GM21576 (cell line): Measurements from ENCODE around the gene CCDC34.
"Not testable (repeated sequence)": the region's sequence is repeated elsewhere in the genome, so short reads cannot be mapped to it uniquely, and the experiment has no call there.

Experiments used
- ATAC-seq: cut with Tn5 transposase; IDR thresholded peaks from one replicate; pipeline ENCODE4 v1.9.1; 2021; ENCODE audit warnings: mild to moderate bottlenecking, moderate library complexity; ENCODE audit not compliant: unreplicated experiment

The CCDC34 gene

DNA sequence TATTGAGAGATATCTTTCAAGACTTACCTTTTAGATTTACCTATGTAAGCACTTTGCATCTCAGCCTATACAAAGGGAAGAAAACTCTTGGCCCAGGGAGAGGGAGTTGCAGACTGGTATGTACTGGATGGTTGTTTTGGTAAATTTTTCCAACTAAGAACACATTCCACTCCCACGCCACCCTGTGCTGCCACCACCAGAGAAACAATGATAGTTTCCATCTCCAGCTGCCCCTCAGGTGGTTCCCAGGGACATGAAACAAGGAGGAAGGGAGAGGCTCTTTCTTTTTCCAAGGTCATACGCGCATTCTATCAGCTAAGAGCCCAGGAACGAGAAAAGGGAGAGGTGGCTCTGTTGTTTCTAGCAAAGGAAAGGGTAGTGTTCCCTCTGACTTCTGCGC, 34.4 kb downstream of the CCDC34 start:
- ATAC-seq: no peak

GRCh38 chr11:27327064-27327463, 36.0 kb downstream of the CCDC34 start:
- not testable (repeated sequence) for ATAC-seq

DNA sequence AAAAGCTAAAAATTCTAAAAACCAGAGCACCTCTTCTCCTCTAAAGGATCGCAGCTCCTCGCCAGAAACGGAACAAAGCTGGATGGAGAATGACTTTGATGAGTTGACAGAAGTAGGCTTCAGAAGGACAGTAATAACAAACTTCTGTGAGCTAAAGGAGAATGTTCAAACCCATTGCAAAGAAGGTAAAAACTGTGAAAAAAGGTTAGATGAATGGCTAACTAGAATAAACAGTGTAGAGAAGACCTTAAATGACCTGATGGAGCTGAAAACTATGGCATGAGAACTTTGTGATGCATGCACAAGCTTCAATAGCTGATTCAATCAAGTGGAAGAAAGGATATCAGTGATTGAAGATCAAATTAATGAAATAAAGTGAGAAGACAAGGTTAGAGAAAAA, 40.8 kb downstream of the CCDC34 start:
- ATAC-seq: not testable (repeated sequence)

DNA sequence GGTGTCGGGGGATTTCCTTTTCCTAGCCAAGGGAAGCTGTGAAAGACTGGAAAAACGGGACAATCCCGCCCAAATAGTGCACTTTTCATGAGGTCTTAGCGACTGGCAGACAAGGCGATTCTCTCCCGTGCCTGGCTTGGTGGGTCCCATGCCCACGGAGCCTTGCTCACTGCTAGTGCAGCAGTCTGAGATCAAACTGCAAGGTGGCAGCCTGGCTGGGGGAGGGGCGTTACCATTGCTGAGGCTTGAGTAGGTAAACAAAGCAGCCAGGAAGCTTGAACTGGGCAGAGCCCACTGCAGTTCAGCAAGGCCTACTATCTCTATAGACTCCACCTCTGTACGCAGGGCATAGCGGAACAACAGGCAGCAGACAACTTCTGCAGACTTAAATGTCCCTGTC, 41.7 kb downstream of the CCDC34 start:
- ATAC-seq: not testable (repeated sequence)

- peak; percentile 98 for ATAC-seq
Measured at GRCh38 chr11:27319072-27319471, 43.9 kb downstream of the CCDC34 start.

- no peak for ATAC-seq
Measured at GRCh38 chr11:27317751-27318150, 45.3 kb downstream of the CCDC34 start.

GRCh38 chr11:27315836-27316235, 47.2 kb downstream of the CCDC34 start:
- no peak for ATAC-seq

DNA sequence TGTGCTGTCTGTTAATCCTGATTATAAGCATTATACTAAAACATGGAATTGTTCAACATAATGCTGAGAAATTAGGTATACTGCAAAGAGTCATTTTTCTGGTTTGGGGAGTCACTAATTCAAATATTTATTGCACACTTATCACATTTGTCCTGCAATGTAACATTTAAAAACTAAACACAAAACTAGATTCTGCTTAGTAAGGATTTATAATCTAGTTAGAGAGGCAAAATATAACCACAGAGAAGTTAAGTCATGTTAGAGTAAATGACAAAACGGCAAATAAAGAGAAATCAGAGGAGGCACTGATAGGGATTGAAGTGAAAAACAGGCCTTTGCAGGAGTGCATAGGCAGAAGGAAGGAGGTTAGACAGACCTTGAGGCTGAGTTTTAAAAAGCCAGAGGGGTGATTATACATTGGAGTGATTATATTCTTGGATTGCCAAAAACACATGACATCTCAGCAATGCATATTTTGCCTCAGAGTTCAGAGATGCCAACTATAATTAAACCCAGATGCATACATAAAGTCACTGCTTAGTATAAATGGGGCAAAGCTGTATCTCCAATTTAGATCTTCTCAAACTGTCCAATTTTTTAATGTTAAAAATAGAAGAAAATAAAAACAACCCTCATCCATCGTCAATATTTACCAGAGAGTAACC, 49.7 kb downstream of the CCDC34 start:
- no peak for ATAC-seq

GRCh38 chr11:27312110-27312509, 50.9 kb downstream of the CCDC34 start:
- ATAC-seq: no peak

DNA sequence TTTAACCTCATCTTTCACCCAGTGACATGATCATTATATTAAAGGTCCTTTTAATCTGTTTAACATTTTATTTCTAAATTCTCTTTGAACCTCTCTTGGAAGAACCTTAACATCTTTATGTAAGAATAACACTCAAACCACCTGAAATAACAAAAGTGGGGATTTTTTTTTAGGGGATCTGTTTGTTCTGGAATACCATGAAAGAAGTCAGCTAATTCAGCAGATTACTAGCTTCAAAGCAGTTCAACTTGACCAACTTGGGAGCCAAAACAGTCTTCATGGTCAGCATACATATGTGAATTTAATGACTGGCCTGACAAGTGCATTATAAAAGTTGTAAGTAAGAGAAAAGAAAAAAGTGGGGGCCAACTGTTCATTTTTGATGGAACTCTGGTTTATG, 52.3 kb downstream of the CCDC34 start:
- ATAC-seq: no peak

GRCh38 chr11:27310182-27310581, 52.8 kb downstream of the CCDC34 start:
- ATAC-seq: no peak

DNA sequence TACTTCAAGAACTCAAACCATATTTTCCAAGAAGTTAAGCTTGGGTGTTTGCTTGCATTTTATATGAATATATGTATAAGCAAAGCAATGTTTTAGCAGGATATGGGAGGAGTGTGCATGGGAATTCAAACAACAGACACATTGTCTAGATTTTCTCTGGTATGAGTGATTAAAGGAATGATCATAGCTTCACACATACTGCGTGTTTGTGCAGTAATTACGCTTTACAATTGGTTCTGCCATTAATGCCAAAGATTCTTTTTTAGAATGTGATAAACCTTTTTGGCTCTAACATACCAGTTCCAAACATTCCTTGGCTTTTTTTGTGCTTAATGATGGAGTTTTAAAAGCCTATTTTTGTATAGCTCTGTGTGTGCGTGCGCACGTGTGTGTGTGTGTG, 54.0 kb downstream of the CCDC34 start:
- ATAC-seq: no peak

GRCh38 chr11:27307232-27307631, 55.8 kb downstream of the CCDC34 start:
- no peak for ATAC-seq

DNA sequence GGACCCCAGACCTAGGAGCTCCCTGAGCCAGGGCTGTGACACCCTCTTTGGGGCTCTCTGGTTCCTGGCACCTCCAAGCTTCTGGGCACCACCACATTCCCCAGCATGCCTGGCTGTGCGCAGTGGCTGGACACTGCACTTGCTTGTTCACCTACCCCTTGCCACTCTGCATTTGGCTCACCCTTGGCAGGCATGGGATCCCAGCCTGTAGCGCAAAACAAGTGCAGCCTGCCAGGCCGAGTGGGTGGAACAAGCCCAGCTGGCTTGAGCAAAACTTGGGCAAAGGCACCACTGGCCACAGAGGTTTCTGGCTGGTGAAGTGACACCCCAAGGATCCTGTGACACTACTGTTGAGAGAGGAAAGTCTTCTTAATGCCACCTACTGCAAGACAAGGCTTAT, 57.3 kb downstream of the CCDC34 start:
- ATAC-seq: no peak

- no peak for ATAC-seq
Measured at GRCh38 chr11:27304514-27304913, 58.5 kb downstream of the CCDC34 start.

GRCh38 chr11:27303903-27304302, 59.1 kb downstream of the CCDC34 start:
- no peak for ATAC-seq

DNA sequence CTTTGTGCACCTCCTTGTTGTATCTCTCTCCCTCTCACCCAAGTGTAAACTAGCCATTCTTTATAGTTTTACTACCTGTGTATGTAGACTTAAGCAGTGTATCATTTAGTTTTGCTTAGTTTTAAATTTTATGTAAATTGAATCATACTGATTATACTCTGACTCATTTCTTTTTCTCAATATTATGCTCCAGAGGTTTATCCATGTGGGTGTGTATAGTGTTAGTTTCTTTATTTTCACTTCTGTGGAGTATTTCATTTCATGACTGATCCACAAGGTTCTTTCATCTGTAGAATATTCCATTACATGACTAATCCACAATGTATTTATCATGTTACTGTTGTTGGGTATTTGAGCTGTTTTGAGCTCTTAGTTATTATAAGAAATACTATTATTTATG, 62.0 kb downstream of the CCDC34 start:
- no peak for ATAC-seq

- no peak for ATAC-seq
Measured at GRCh38 chr11:27297616-27298015, 65.4 kb downstream of the CCDC34 start.

DNA sequence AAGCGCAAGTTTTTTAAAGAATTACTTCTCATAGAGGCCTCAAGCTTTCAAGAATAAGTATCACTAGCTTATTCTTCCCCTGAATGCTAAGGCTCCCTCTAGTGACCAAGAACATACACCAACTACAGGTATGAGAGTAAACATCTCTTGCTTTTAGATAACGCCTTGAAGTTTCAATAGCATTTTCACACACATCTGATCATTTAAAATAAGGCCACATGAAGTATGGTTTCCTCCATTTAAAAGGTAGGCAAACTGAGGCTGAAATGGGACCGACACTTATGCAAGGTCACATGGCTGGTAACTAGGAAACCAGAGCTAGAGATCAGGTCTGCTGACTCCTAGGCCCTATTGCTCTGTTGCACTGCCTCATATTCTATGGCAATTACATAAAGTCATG, 66.5 kb downstream of the CCDC34 start:
- no peak for ATAC-seq

- ATAC-seq: no peak
Measured at GRCh38 chr11:27295928-27296327, 67.1 kb downstream of the CCDC34 start.

DNA sequence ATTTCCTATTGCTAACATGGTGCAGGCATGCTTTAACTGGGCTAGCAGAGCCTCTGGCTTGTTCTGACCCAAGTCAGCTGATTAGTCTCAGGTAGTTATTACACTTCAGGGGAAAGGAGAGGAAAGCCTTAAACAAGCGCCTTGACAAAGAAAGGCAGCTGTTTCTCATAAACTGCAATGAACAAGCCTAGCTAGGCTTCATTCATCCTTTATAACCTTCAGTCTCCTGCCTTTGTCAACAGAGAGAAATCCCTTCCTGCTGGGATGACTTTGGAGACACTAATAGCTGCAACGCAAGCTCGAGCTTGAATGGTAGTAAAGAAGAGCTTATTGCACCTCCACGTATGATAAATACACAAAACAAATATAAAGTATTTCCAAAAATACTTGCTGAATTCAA, 68.4 kb downstream of the CCDC34 start:
- ATAC-seq: no peak

DNA sequence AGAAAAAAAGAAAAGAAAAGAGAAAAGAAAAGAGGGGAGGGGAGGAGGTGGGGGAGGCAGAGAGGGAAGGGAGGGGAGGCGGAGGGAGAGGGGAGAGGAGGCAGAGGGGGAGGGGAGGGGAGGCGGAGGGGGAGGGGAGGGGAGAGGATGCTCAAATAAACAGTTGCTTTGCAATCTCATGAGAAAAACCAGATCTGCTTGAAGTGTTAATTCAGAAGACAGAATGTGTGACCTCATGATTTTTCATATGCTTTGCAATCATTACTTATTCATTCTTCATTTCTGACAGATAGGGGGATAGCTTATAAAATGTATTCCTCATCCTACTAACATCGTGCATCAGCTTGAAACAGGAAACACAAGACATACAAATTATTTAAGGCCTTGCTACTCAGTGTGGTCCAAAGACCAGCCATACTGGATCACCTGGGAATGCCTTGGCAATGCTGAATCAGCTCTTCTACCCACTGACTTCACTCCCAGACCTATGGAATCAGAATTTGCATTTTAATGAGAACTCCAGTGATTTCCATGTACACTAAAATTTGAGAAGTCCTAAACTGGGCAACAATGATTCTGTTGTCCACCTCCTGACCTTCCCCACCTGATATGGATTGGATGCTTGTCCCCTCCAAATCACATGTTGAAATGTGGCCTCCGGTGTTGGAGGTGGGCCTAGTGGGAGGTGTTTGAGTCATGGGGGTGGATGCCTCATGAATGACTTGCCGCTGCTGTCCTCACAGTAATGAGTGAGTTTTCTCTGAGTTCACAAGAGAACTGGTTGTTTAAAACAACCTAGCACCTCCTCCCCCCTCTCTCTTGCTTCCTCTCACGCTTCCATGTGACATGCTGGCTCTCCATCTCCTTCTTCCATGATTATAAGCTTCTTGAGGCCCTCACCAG, 69.2 kb downstream of the CCDC34 start:
- no peak for ATAC-seq
